HG03280 (cell line): ENCODE results near the gene TET3.
"Not testable (repeated sequence)": the region's sequence is repeated elsewhere in the genome, so short reads cannot be mapped to it uniquely, and the experiment has no call there.

Experiments
- ATAC-seq: cut with Tn5 transposase; IDR thresholded peaks from one replicate; pipeline ENCODE4 v1.9.1; 2021; ENCODE audit warnings: mild to moderate bottlenecking, moderate library complexity; ENCODE audit not compliant: unreplicated experiment

TET3 gene

DNA sequence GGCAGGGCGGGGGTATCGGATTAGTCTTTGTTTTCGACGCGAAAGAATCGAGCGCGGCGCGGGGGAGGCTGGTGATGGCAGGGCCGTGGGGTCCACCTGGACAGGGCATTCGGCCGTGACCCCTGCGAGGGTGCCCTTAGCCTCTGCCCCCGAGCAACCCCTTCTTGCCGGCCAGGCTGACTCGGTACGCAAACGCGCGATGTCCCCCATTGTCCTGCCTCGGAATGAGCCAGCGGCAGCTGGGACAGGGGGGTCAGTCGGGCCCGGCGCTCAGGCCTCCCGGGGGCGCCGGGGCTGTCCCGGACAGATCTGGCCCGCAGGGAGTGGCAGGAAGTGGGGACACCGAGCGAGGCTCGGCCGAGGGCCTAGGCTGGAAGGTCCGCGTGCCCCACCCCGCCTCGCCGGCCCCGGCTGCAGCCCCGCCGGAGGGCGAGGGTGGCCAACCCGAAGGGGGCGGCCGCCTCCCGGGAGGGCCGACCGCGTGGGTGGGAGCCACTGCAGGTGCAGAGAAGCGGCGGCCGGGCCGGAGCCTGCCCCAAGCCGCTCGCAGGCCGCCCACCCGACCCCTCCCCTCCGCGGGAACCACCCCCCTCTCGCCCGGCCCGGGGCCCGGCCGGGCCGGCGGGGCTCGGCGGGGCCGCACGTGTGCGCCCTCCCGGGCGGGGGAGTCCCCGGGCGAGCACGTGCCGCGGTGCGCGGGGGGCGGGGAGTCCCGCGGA, at the start of gene TET3:
Gene TET3 (plus strand): TSS at position 708 of the 719 bp plus-strand sequence. CDS start 1,494 bp downstream, outside the sequence.
- peak; percentile 48 for ATAC-seq

- no peak for ATAC-seq
Measured at GRCh38 chr2:73935641-73936040, 49.1 kb upstream of the TET3 start.

DNA sequence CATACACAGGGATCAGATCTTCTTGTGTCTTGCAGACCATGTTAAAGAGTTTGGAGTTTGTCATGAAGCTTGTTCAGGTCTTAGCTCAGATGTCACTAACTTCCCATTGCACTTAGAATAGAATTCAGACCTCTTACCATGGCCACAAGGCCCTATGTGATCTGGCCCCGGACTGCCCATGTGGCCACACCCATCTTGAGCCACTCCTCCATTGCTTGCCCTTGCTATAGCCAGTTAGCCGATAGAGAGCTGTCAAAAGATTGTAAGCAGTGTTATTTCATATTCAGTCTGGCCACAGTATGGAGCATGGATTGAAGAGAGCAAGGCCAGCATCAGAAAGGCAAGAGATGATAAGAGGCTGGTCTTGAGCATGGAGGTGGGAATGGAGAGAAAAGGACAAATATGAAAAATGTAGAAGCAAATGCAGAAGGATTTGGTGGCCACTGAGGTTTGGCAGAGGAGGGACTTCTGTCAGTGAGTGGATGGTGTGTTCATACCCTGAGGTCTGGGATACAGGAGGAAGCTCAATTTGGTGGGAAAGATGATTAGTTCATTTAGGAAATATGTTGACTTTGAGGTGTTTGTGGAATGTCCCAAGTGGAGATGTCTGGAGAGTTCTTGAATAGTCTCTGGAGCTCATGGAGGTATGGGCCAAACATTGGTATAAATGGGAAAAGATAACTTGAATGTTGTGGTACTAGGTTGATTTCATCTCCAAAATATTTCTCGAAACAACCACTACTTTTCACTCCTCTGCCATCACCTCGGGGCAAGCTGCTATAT, 47.4 kb upstream of the TET3 start:
- ATAC-seq = no peak

- no peak for ATAC-seq
Measured at GRCh38 chr2:73937899-73938298, 46.8 kb upstream of the TET3 start.

GRCh38 chr2:73938718-73939352, 45.9 kb upstream of the TET3 start:
- ATAC-seq = no peak

DNA sequence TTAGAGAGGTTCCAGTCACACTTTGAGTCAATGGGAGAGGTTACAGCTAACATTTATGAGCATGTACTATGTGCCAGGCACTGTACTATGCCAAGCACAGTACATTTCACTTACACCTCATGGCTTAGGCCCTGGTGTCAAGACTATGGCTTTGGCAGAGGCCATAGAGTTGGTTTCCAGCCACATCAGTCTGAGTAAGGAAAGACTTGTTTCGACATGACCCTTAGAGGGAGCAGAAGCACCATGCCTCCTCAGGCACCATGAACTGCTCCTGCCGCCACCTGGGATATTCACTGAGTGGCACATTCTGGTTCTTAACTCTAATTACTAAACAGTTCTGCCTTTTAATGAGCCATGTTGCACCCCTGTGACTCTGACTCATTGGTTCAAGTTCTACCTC, 45.3 kb upstream of the TET3 start:
- ATAC-seq = no peak

DNA sequence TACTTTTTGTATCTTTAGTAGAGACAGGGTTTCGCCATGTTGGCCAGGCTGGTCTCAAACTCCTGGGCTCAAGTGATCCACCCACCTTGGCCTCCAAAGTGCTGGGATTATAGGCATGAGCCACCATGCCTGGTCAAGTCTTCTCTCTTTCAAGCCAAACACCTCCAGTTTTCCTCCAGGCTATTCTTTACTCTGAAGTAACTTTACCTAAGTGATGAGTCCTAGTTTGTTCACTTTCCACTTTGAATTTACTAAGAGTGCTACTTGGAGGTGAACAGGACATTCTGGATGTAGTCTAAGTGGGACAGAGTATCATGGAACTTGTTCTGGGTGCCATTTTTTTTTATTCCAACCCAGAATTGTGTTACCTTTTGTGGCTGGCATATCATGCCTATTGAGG, 44.6 kb upstream of the TET3 start:
- ATAC-seq = not testable (repeated sequence)

- ATAC-seq = no peak
Measured at GRCh38 chr2:73942664-73943063, 42.0 kb upstream of the TET3 start.

DNA sequence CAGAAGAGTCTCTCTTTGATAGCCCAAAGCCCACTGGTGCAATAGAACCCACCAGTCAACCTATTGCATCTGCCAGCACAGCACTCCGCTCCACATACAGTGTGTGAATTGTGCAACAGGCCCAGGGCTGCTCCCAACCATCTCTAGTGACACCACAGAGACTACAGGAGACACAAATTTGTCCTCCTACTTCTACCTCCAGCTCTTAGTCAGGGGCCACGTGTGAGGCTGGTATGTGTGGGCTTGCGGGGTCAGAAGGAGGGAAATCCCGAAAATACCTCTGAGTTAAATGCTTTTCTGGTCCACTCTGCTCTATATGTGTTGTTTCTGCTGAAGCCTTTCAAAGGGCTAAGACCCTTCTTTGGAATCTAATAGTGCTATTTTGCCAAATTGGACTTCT, 40.0 kb upstream of the TET3 start:
- ATAC-seq = no peak

- ATAC-seq = no peak
Measured at GRCh38 chr2:73946215-73946614, 38.5 kb upstream of the TET3 start.

DNA sequence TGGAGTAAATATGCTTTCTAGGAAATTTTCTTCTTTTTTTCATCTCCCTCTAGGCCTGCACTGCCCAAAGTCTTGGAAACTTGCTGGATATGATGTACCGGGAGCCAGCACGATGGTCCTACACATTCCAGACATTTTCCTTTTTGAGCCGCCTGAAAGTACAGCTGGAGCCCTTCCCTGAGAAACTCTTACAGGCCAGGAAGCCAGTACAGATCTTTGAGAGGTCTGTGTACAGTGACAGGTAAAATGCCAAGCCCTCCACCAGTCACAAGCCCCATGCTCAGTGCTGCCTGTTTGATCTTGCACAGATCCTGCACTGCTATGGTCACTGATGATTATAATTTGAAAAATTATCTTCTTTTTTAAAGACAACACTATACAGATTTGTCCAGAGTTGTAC, 38.0 kb upstream of the TET3 start:
- no peak for ATAC-seq

DNA sequence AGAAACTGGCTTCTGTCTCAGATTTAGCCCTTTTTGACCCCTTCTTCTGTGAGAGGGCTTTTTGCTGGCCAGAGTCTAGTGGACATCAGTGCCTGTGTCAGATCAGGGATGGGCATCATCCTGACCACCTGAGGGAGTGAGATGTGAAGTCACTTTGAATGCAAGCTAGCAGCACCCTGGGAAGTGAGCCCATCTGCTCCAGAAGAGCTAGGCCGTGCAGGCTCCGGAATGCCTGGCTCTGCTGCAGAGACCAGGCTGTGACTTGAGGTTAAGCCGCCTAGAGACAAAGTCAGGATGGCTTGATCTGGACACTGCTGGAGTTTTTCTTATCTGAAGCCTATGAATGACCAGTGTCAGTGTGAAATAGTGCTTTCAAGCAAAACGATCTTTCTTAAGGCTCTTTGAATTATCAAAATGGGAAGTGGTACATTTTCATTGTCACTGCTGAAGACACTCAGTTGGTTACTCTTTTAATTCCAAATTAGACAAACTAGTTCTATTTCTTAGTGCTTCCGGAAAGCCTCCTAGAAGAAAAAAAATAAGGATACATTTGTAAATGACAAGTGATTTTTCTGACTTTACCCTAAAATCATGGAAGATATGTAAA, 37.2 kb upstream of the TET3 start:
- ATAC-seq = no peak

DNA sequence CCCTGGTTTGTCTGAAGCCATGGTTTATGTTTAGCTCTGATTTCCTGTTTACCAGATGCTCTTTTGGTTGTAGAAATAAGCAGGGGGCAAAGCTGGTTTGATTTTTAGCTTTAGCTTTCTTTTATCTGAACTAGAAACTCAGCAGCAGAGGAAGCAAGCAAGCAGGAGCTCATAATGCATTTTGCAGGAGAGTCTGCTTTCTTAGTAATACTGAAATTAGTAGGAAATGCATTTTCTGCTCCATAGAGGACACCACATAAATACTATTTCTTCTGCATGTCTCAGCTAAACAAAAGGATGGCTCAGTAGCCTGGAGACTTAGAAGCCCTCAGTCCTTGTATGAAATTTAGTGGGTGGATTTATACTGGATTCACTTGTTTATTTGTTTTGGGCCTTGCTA, 34.9 kb upstream of the TET3 start:
- no peak for ATAC-seq

GRCh38 chr2:73952499-73953446, 31.9 kb upstream of the TET3 start:
- ATAC-seq = no peak

DNA sequence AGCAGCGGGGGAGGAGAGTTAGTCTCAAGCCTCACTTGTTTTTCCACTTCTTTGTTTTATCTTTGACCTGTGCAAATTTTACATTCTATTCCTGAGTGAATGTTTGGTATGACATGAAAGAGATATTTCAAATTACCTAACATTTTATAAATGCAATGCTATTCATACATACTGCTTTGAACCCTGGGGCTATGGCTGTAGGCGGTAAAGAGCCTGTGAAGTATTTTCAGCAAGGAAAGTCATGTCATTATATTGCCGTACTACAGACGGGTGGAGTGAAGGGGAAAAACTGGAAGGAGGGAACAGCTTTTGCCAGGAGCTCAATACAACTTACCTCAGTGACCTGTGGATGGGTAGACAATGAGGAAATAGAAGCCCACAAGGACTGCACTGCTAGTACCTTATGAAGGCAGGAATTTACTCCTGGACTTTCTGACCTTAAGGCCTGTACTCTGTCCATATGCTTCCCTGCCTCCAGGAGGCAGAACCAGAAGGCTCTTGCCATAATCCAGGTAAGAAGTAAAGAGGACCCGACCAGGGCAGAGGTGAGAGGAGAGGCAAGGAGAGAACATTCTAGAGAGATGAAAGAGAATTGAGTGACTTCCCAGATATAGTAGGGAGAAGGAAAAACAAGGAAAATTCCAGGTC, 28.4 kb upstream of the TET3 start:
- no peak for ATAC-seq

DNA sequence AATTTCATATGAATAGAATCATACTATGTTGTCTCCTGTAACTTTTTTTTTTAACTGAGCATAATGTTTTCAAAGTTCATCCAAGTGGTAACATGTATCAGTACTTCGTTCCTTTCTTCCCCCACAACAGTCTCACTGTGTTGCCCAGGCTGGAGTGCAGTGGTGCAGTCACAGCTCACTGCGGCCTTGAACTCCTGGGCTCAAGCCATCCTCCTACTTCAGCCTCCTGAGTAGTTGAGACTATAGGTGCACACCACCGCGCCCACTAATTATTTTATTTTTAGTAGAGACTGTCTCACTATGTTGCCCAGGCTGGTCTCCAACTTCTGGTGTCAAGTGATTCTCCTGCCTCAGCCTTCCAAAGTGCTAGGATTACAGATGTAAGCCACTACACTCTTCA, 23.4 kb upstream of the TET3 start:
- ATAC-seq = no peak

DNA sequence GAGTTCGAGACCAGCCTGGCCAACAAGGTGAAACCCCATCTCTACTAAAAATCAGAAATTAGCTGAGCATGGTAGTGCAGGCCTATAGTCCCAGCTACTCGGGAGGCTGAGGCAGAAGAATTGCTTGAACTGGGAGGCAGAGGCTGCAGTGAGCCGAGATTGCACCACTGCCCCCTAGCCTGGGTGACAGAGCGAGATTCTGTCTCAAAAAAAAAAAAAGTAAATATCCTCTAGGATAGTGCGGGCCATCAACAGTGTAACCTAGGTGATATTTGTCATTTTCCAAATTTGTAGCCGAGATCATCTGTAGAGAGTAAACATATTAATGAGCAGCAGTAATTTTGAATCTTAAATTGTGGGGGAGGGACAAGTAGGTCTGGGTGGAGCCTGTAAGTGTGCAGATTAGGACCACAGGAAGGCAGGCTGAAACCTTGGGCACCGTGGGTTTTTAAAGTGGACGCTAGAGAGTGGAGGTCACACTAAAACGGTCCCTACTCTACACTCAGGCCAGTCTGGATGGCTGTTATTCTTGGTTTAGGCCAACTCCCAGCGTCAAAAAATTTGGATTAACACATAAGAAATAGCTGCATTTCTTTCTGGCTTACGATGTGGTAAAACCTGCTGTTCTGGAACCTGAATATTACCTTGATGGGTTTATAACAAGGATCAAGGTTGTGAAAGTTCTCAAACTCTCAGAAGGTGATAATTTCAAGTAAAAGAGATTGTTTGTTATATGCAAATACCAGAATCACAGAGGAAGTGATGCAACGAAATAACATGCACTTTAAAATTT, 22.7 kb upstream of the TET3 start:
- ATAC-seq = no peak

GRCh38 chr2:73962798-73963197, 21.9 kb upstream of the TET3 start:
- ATAC-seq = no peak
